ENCODE data around the gene NEURL3.
"Not testable (repeated sequence)": the region's sequence is repeated elsewhere in the genome, so short reads cannot be mapped to it uniquely, and the experiment has no call there.

The NEURL3 gene, protein sequence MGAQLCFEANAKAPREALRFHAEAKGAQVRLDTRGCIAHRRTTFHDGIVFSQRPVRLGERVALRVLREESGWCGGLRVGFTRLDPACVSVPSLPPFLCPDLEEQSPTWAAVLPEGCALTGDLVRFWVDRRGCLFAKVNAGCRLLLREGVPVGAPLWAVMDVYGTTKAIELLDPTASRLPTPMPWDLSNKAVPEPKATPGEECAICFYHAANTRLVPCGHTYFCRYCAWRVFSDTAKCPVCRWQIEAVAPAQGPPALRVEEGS

DNA sequence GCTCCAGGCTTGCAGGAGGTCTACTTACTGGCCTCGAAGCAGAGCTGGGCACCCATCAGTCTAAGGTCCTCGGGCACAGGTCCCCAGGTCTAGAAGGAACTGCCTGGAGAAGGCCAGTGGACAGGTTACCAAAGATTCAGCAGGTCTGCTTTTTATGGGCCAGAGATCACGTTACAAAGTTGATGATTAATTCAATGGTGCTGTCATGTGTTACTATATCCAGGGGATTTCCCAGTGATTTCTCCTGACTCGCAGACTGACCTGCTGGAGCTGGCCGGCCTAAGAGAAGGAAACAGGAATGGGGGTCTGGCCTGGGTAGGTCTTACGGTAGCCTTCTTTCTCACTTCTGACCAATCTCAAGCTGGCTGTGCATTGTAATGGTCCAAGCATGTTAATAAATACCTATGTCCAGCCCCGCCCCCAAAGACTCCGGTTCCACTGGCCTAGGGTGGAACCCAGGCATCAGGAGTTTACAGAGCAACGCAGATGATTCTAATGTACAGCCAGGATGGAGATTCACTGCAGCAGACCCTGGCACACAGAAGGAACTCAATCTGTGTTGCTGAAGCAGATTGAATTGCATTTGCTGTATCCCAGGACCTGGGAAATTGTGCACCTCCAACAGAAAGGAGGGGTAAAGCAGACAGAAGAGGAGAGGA is at the start of gene NEURL3:
TSS of gene NEURL3 (minus strand) at position 127 of the 659 bp plus-strand sequence. CDS start at position 56, 71 bp downstream.
- Mint-ChIP-seq H3K36me3 (ENCODE audit: low read depth) (no peaks in the 10 kb centered on the region), H3K27ac (peak within 1 kb of the TSS; percentile 41), H3K27me3 (ENCODE audit: low read depth) (peaks cover under 1% of the 10 kb centered on the region), H3K9me3 (no peaks in the 10 kb centered on the region), H3K4me1 (ENCODE audit: low read depth) (peaks cover 56% of the 10 kb centered on the region), H3K4me3 (peak within 1 kb of the TSS; percentile 23)

DNA sequence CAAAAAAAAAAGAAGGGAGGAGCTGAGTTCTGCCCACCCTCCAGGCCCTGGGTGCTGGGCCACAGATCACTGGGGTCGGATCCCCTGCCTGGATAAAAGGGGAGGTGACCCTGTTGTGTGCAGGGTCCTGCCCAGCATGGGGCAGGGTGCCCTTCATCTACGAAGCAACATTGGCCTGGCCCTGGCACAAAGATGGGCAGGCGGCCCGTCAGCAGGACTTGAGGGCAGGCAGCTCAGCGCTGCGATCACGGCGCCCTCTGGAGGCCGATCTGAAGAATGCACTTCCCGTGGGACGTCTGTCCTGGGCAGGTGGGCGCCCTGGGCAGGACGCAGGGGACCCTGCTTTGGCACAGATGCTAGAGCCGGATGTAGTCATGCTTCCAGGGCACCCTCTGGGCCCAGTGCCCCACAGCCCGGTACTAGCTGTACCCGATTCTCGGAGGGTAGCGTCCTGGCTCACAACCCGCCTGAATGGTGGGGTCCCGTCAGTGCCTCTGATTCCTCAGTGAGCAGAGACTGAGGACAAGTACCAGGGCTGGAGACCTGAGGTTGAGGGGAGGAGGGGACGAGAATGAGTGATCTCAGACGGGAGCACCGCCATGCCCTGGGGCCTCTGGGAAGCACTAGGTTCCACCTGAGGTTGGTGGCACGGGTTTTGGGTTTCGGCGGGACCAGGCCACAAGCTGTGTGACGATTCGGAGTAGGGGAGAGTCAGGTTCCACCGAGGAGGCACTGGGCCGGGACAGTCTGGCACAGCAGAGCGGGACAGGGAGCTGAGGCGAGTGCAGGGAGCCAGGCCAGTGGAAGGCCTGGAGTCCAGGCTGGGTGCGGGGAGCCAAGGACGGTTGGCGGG is 49.4 kb upstream of the NEURL3 start:
- peak overlapping the region; percentile 49 for H3K27ac Mint-ChIP-seq
- H3K36me3 Mint-ChIP-seq (ENCODE audit: low read depth) = peaks cover 6% of the 10 kb centered on the region
- peak overlapping the region; percentile 14 for H3K4me3 Mint-ChIP-seq
- no peaks in the 10 kb centered on the region for H3K27me3 Mint-ChIP-seq (ENCODE audit: low read depth)
- H3K4me1 Mint-ChIP-seq (ENCODE audit: low read depth) = peaks cover 17% of the 10 kb centered on the region
- no peaks in the 10 kb centered on the region for H3K9me3 Mint-ChIP-seq

DNA sequence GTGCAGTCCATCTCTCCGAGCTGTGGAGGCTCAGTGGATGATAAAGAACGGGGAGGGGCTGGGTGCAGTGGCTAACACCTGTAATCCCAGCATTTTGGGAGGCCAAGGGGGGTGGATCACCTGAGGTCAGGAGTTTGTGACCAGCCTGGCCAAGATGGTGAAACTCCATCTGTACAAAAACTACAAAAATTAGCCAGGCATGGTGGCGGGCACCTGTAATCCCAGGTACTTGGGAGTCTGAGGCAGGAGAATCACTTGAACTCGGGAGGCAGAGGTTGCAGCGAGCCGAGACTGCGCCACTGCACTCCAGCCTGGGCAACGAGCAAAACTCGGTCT is 48.8 kb upstream of the NEURL3 start:
- Mint-ChIP-seq H3K27ac (peak overlapping the region; percentile 49), H3K4me3 (peak overlapping the region; percentile 14), H3K4me1 (ENCODE audit: low read depth) (peaks cover 17% of the 10 kb centered on the region)
- not testable (repeated sequence) for H3K9me3 Mint-ChIP-seq; H3K36me3 Mint-ChIP-seq (ENCODE audit: low read depth); H3K27me3 Mint-ChIP-seq (ENCODE audit: low read depth)

DNA sequence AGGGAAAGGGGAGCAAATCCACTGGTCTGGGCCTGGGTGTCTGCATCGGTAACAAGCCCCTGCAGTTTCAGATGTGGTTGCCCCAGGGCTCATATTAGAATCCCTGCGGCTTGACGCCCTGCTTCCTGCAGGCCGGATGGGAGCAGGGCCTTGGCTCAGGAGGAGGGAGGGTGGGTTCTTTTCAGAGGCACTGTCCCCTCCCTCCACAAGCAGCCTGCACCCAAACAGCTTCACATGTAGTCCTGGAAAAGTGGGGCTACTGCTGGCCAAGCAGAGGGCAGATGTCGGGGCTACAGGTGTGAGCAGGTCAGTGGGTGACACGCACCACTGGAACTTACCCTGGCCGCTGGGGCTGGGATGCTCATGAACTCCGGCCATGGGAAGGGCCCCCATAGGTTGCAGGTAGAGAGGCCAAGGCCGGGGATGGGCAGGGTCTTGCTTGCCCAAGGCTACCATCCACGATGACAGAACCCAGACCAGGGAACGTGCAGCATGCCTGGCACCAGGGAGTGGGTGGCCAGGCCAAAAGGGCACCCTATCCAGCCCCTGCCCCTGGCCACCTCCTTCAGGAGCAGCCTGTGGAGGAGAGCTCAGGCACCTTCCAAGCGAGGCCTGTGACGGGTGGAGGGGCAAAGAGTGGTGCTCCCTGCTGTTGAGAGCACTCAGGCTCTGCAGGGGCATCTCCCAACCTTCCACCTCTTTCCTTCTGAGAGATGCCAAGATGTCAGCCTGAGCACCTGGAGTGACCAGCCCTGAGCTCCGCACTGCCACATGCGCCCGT is 48.2 kb upstream of the NEURL3 start:
- H3K27ac Mint-ChIP-seq = peak overlapping the region; percentile 26
- H3K4me3 Mint-ChIP-seq = peak overlapping the region; percentile 14
- H3K27me3 Mint-ChIP-seq (ENCODE audit: low read depth) = no peaks in the 10 kb centered on the region
- no peaks in the 10 kb centered on the region for H3K9me3 Mint-ChIP-seq
- peaks cover 11% of the 10 kb centered on the region for H3K36me3 Mint-ChIP-seq (ENCODE audit: low read depth)
- H3K4me1 Mint-ChIP-seq (ENCODE audit: low read depth) = peaks cover 17% of the 10 kb centered on the region

DNA sequence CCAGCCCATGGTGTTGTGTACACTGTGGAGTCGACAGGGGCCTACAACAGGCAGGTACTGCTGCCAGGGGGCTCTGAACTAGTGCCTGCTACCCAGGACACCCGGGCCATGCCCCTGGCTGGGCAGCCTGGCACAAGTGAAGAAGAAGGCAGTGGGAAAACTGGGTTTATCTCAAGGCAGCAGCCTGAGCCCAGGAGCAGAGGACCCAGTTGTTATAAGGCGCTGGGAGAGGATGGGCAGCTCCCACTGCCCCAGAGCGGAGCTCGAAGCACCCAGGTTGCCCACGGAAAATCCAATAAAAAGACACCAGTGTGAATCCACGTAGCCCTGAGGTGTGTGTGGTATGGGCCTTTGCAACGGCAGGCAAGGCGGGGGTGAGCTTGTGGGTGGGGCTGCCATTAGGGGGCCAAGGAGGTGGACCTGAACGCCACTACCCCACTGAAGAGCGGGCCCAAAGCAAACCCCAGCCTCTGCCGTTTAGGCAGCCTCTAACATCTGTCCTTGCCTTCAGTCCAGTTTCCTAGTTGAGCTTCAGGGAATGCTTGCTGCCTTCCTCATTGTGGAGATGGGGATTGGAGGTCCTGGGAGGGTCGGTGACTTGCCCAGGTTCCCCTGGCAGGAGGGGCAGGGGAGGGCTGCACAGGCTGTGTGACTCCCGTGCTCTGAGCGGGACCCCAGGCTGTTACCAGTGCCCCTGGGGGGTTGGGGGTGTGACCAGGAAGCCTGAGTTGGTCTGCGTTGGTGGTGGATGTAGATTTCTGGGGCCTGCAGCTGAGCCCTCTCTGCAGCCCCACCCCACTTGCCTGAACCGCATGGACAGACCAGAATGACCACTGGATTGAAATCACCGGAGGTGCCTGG is 47.4 kb upstream of the NEURL3 start:
- no peaks in the 10 kb centered on the region for H3K27me3 Mint-ChIP-seq (ENCODE audit: low read depth)
- no peak overlapping the region for H3K4me3 Mint-ChIP-seq
- peaks cover 19% of the 10 kb centered on the region for H3K4me1 Mint-ChIP-seq (ENCODE audit: low read depth)
- peaks cover 17% of the 10 kb centered on the region for H3K36me3 Mint-ChIP-seq (ENCODE audit: low read depth)
- no peaks in the 10 kb centered on the region for H3K9me3 Mint-ChIP-seq
- peak overlapping the region; percentile 15 for H3K27ac Mint-ChIP-seq

DNA sequence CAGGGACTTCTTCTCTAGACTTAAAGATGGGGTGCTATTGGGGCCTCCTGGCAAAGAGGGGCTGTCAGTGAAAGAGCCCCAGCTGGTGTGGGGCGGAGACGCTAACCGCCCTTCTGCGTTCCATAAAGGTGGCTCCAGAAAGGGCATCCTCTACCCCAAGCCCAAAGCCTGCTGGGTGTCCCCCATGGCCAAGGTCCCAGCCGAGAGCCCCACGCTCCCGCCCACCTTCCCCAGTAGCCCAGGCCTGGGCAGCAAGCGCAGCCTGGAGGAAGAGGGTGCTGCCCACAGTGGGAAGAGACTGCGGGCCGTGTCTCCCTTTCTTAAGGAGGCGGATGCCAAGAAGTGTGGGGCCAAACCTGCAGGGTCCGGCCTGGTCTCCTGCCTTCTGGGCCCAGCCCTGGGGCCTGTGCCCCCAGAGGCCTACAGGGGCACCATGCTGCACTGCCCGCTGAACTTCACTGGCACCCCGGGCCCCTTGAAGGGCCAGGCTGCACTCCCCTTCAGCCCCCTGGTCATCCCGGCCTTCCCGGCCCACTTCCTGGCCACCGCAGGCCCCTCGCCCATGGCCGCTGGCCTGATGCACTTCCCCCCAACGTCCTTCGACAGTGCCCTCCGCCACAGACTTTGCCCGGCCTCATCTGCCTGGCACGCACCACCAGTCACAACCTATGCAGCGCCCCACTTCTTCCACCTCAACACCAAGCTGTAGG is 46.6 kb upstream of the NEURL3 start:
- no peak overlapping the region for H3K4me3 Mint-ChIP-seq
- no peaks in the 10 kb centered on the region for H3K9me3 Mint-ChIP-seq
- H3K4me1 Mint-ChIP-seq (ENCODE audit: low read depth) = peaks cover 22% of the 10 kb centered on the region
- peaks cover 23% of the 10 kb centered on the region for H3K36me3 Mint-ChIP-seq (ENCODE audit: low read depth)
- H3K27ac Mint-ChIP-seq = peak overlapping the region; percentile 15
- no peaks in the 10 kb centered on the region for H3K27me3 Mint-ChIP-seq (ENCODE audit: low read depth)

DNA sequence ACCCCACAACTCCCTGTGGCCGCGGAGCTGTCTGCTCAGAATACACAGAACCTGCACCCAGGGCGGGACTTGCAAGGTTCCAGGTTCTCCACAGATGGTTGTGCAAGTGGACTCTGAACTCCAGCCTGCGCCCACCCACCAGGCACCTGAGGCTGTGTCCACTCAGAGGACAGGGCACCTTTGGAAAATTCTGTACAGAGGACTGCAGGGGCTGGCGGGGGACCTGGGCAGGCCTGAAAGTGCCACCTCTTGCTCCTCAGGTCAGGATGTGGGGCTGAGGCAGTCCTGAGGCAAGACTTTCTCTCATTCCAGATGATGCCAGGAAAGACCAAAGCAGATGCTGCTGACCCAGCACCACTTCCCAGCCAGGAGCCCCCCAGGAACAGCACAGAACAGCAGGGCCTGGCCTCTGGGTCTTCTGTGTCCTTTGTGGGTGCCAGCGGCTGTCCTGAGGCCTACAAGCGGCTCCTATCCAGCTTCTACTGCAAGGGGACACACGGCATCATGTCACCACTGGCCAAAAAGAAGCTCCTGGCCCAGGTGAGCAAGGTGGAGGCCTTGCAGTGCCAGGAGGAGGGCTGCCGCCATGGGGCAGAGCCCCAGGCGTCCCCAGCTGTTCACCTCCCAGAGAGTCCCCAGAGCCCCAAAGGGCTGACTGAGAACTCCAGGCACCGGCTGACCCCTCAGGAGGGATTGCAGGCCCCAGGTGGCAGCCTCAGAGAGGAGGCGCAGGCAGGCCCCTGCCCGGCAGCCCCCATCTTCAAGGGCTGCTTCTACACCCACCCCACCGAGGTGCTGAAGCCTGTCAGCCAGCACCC is 45.8 kb upstream of the NEURL3 start:
- H3K27me3 Mint-ChIP-seq (ENCODE audit: low read depth) = no peaks in the 10 kb centered on the region
- peaks cover 29% of the 10 kb centered on the region for H3K36me3 Mint-ChIP-seq (ENCODE audit: low read depth)
- no peaks in the 10 kb centered on the region for H3K9me3 Mint-ChIP-seq
- H3K4me1 Mint-ChIP-seq (ENCODE audit: low read depth) = peaks cover 28% of the 10 kb centered on the region
- no peak overlapping the region for H3K4me3 Mint-ChIP-seq
- H3K27ac Mint-ChIP-seq = no peak overlapping the region

DNA sequence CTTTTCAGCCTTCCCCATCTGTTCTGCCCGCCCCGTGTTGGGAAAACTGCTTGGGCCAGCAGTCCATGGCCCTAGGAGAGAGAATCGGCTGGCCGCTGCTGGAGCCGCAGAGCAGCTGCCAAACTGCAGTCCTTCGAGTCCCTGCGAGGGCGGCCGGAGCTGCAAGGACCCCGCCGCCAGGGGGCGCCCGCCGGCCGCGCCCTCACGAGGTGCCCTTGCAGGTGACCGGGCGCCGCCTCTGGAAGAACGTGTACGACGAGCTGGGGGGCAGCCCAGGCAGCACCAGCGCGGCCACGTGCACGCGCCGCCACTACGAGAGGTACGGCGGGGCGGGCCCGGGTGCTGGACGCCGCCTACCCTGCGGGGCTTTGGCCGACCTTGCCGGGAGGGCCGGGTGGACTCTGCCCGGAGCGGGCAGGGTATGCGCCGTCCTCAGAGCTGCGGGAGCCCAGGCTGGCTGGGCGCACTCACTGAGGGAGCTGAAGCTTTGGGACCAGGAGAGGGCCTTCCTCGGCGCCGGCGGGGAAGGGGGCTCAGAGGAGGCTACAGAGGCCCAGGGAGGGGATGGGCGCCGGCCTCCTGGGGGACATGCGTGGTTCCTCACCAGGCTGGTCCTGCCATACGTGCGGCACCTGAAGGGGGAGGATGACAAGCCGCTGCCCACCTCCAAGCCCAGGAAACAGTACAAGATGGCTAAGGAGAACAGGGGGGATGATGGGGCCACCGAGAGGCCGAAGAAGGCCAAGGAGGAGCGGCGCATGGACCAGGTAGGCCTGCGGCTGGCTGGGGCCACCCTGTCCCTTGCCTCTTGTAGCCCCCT is 45.0 kb upstream of the NEURL3 start:
- H3K36me3 Mint-ChIP-seq (ENCODE audit: low read depth) = peaks cover 35% of the 10 kb centered on the region
- H3K4me3 Mint-ChIP-seq = no peak overlapping the region
- no peak overlapping the region for H3K27ac Mint-ChIP-seq
- H3K9me3 Mint-ChIP-seq = no peaks in the 10 kb centered on the region
- no peaks in the 10 kb centered on the region for H3K27me3 Mint-ChIP-seq (ENCODE audit: low read depth)
- peaks cover 34% of the 10 kb centered on the region for H3K4me1 Mint-ChIP-seq (ENCODE audit: low read depth)

DNA sequence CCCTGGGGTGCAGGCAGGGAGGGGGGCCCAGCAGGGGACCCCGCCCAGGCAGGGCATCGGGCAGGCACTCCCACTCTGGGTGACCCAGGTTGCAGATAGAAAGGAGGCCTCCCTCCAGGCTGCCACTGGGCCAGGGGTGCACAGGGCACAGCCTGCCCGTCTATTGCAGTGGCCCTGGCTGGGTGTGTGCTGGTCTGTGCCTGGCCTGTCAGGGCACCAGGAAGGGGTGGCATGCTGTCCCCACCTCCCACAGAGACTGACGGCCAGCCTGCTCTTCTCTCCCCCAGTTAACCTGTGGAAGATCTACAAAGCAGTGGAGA is 44.3 kb upstream of the NEURL3 start:
- Mint-ChIP-seq H3K9me3 (no peaks in the 10 kb centered on the region), H3K27me3 (ENCODE audit: low read depth) (no peaks in the 10 kb centered on the region), H3K36me3 (ENCODE audit: low read depth) (peaks cover 40% of the 10 kb centered on the region), H3K4me3 (no peak overlapping the region), H3K27ac (no peak overlapping the region), H3K4me1 (ENCODE audit: low read depth) (peaks cover 36% of the 10 kb centered on the region)

DNA sequence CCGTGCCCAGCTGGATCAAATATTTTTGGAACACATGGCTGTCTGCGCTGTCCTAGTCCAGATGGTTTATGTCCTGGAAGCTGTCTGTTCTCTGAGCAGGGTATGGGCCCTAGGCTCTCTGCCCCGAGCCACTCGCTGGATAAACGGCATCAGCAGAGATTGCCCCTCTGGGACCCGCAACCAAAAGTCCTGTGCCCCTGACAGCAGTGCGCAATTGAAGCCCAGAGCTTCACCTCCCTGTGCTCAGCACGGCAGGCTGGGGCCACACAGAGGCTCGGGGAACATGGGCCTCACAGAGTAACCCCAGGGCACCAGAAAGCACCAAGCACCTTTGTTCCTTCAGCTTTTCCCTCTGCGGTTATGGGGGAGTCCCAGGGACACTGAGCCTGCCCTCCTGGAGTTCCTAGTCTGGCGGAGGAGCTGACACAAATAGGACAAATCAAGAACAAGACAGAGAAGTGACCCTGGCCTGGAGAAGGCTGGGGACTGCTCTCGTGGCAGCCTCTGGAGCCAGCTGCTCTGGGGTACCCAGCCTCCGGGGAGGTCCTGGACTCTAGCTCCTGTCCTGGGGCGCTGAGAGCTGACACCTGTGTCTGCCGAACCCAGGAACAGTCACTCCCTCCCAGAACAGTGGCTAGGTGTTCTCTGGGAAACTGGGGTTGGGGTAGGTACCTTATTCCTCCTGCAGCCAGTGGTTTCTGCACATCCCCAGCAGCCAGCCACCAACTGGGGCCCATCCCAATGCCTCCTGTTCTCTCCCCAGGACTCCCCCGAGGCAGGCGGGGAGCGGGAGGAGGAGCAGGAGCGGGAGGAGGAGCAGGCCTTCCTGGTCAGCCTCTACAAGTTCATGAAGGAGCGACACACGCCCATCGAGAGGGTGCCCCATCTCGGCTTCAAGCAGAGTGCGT is 43.7 kb upstream of the NEURL3 start:
- H3K4me3 Mint-ChIP-seq = no peak overlapping the region
- H3K27me3 Mint-ChIP-seq (ENCODE audit: low read depth) = no peaks in the 10 kb centered on the region
- peaks cover 42% of the 10 kb centered on the region for H3K4me1 Mint-ChIP-seq (ENCODE audit: low read depth)
- peaks cover 47% of the 10 kb centered on the region for H3K36me3 Mint-ChIP-seq (ENCODE audit: low read depth)
- no peak overlapping the region for H3K27ac Mint-ChIP-seq
- no peaks in the 10 kb centered on the region for H3K9me3 Mint-ChIP-seq

DNA sequence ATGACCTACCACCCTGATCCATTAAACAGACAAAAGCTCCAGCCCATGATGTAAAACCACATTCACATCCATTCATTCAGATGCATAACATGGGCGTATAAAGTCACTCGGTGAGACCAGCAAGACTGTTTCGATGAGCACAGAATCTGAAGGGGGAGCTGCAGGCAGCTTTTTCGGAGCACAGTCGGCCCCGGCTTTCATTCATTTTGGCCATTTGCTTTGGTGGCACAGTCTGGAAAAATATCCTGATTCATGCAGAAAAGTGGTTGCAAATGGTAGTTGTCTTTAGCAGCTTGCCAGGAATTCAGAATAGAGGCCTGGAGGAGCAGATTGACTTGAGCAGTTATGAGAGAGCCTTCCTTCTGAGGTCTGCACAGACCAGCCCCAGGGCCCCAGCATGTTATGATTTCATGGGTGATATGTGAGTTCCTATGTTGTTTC is 42.6 kb upstream of the NEURL3 start:
- peak overlapping the region; percentile 61 for H3K4me3 Mint-ChIP-seq

More for the DNA sequence above, 42.6 kb upstream of the NEURL3 start:
- Mint-ChIP-seq H3K36me3 (ENCODE audit: low read depth) (peaks cover 54% of the 10 kb centered on the region), H3K9me3 (no peaks in the 10 kb centered on the region), H3K27me3 (ENCODE audit: low read depth) (no peaks in the 10 kb centered on the region), H3K27ac (no peak overlapping the region), H3K4me1 (ENCODE audit: low read depth) (peaks cover 44% of the 10 kb centered on the region)
